Astrocyte of the spinal cord (primary cell): ENCODE results near the gene LHX5.

Experiments used
- DNase-seq: peaks from one replicate; pipeline ENCODE4 v3.0.0; 2011; ENCODE audit warnings: low read depth, low spot score
- H3K4me3 ChIP-seq: 2 replicates; pipeline ENCODE4 v1.5.1; 2011; ENCODE audit warnings: low read depth, mild to moderate bottlenecking, low read length, moderate library complexity
- CTCF ChIP-seq: IDR thresholded peaks from 2 replicates; pipeline ENCODE4 v1.5.1; 2012; ENCODE audit warnings: low read depth, mild to moderate bottlenecking, low read length, inconsistent platforms
- in situ Hi-C: cut with HindIII; loops from 2 replicates; pipeline ENCODE4 v1.10.0; 2017; ENCODE audit warnings: low sequenced_read_pairs

The LHX5 gene

GRCh38 chr12:113462117-113462774 lies 9.4 kb downstream of the LHX5 start:
- peak; percentile 93 for TF ChIP-seq CTCF
- DNase-seq: peak; percentile 68
- in situ Hi-C loops: no loop called here
- no peak overlapping the region for H3K4me3 ChIP-seq

DNA sequence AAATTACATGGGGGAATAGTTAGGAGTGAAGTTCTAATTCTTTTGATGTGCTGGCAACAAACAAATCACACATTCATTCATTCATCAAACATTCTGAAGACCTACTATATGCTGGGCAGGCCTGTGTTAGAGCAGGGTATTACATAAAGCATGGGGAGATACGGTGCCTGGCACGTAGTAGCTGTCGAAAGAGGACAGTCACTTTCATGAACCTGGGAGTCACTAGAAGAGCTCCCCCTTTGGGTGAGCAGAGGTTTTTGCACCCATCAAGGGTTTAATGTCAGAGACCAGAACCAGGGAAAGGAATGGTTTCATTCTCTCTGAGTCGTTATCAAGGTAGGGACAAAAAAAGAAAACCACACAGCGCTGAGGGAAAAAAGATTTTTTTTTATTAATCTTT lies 10.0 kb downstream of the LHX5 start:
- DNase-seq: no peak
- TF ChIP-seq CTCF: peak; percentile 67
- in situ Hi-C loops: no loop called here
- no peak overlapping the region for H3K4me3 ChIP-seq

DNA sequence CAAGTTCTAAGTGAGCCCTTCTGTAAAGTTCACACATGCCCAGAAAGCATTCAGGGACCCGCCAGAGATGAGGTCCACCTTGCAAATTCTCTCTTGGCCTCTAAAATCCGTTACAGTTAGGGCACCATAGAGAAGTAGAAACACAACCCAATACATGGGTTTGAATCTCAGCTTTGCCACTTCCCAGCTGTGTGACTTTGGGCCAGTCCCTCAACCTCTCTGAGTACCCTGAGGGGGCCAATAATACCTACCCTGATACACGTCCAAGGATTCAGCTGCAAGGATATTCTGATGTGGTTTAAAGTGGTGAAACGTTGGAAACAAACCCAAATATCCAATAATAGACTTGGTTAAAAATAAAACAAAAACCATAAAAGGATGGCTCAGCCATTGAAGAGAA lies 11.7 kb downstream of the LHX5 start:
- H3K4me3 ChIP-seq: no peak overlapping the region
- no peak for DNase-seq
- TF ChIP-seq CTCF: no peak
- in situ Hi-C loops: no loop called here

DNA sequence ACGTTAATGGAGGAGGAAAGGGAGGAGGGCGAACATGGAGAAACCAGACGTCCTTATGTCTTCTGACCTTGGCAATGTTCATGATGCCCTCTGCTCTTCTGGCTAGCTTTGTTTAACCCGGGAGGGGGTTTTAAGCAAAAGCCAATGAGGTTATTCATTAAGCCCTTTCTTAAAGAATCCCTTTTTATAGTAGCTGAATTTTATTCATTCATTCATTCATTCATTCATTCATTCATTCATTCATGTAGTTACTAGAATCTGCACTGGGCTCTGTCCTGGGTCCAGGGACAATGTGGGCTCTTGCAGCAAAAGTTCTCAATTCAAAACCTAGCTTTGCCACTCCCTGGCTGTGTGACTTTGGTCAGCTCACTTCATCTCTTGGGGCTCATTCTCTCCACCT lies 14.0 kb downstream of the LHX5 start:
- in situ Hi-C loops: no loop called here
- H3K4me3 ChIP-seq: no peak overlapping the region
- TF ChIP-seq CTCF: no peak
- no peak for DNase-seq

- no peak for TF ChIP-seq CTCF
- H3K4me3 ChIP-seq: no peak overlapping the region
- DNase-seq: no peak
- in situ Hi-C loops: no loop called here
Observed at GRCh38 chr12:113457185-113457584, 14.5 kb downstream of the LHX5 start.

DNA sequence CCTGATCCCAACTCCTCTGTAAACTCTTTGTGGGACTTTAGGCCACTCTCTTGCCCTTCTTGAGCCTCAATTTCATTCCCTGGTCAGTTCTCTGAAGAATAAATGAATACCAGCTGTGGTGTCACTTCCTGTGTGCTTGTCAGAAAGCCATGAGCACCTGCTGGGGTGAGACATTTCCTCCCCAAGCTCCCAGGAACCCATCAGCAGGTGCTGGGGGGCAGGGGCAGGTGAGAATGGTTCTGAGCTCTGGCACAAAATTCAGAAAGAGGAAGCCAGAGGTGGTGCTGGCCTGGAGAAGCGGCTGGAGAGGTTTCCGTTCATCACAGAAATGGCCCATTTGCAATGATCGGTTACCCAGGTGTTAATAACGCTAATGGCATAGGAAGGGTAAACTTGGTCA lies 14.9 kb downstream of the LHX5 start:
- DNase-seq: no peak
- TF ChIP-seq CTCF: no peak
- in situ Hi-C loops: no loop called here
- H3K4me3 ChIP-seq: no peak overlapping the region

DNA sequence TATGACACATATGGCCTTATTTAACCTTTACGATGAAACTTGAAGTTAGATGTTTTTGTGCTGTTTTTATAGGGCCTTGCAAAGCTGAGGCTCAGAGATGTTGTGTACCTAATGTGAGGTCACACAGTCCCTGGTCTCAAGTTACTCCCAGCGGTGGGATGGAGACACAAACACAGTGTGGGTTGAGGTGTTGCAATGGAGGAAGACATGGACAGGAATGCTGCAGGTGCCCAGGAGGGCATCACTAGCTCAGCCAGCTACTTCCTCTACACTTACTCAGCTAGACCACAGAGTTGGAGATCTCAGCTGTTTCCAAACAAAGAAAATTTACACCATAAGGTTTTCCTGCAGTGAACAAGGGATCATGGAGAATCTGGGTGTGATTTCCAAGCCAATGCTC lies 15.5 kb downstream of the LHX5 start:
- DNase-seq: no peak
- in situ Hi-C loops: no loop called here
- no peak overlapping the region for H3K4me3 ChIP-seq
- TF ChIP-seq CTCF: no peak
